HEK293 (cell line): ENCODE results near the gene PERM1.

Experiments
- CTCF ChIP-seq: fragments of 450-650 bp; formaldehyde crosslinking; IDR thresholded peaks from 2 replicates; pipeline ENCODE4 v1.5.1; 2016; ENCODE audit warnings: missing biosample characterization, missing genetic modification characterization
- FEZF1 ChIP-seq: fragments of 450-650 bp; formaldehyde crosslinking; IDR thresholded peaks from 2 replicates; pipeline ENCODE4 v1.5.1; 2016; ENCODE audit warnings: missing biosample characterization, missing genetic modification characterization
- HOXC10 ChIP-seq: sonication (generic); formaldehyde crosslinking; IDR thresholded peaks from 2 replicates; pipeline ENCODE4 v1.8.1; 2023; ENCODE audit warnings: mild to moderate bottlenecking, missing genetic modification reagents
- KLF1 ChIP-seq: fragments of 450-650 bp; formaldehyde crosslinking; IDR thresholded peaks from 2 replicates; pipeline ENCODE4 v1.5.1; 2016; ENCODE audit warnings: missing biosample characterization, missing genetic modification characterization
- SALL2 ChIP-seq: fragments of 450-650 bp; formaldehyde crosslinking; IDR thresholded peaks from 2 replicates; pipeline ENCODE4 v1.5.0; 2017; ENCODE audit warnings: missing biosample characterization, mild to moderate bottlenecking, missing genetic modification characterization, borderline replicate concordance
- ZEB2 ChIP-seq: fragments of 450-650 bp; formaldehyde crosslinking; IDR thresholded peaks from 2 replicates; pipeline ENCODE4 v1.5.1; 2016; ENCODE audit warnings: missing biosample characterization, missing genetic modification characterization
- ZNF146 ChIP-seq: fragments of 450-650 bp; formaldehyde crosslinking; IDR thresholded peaks from 2 replicates; pipeline ENCODE4 v1.5.1; 2016; ENCODE audit warnings: missing biosample characterization, missing genetic modification characterization
- ZNF24 ChIP-seq: fragments of 450-650 bp; formaldehyde crosslinking; IDR thresholded peaks from 2 replicates; pipeline ENCODE4 v1.5.1; 2016; ENCODE audit warnings: missing biosample characterization, missing genetic modification characterization
- ZNF274 ChIP-seq, 2 experiments: fragments of 200-500 bp in 1 of 2; fragments of 450-650 bp in 1 of 2; sonication (Bioruptor generic) in 1 of 2; formaldehyde crosslinking in 1 of 2; IDR thresholded peaks; 2 replicates each; pipeline versions ENCODE4 v1.5.1 to v1.6.1; 2014 to 2016; ENCODE audit warnings: borderline replicate concordance in 1 of 2, inconsistent platforms in 1 of 2, low read length in 1 of 2, missing biosample characterization in 1 of 2, missing genetic modification characterization in 1 of 2
- ZNF433 ChIP-seq: fragments of 450-650 bp; formaldehyde crosslinking; IDR thresholded peaks from 2 replicates; pipeline ENCODE4 v1.5.1; 2016; ENCODE audit warnings: missing biosample characterization, missing genetic modification characterization, low read depth
- ZNF48 ChIP-seq: fragments of 450-650 bp; formaldehyde crosslinking; IDR thresholded peaks from 2 replicates; pipeline ENCODE4 v1.5.1; 2016; ENCODE audit warnings: missing biosample characterization, missing genetic modification characterization
- ZNF514 ChIP-seq: fragments of 450-650 bp; formaldehyde crosslinking; IDR thresholded peaks from 2 replicates; pipeline ENCODE4 v1.5.1; 2016; ENCODE audit warnings: missing biosample characterization, missing genetic modification characterization
- ZNF521 ChIP-seq: fragments of 450-650 bp; formaldehyde crosslinking; IDR thresholded peaks from 2 replicates; pipeline ENCODE4 v1.5.1; 2017; ENCODE audit warnings: missing biosample characterization, mild to moderate bottlenecking, missing genetic modification characterization
- ZNF530 ChIP-seq: fragments of 450-650 bp; formaldehyde crosslinking; IDR thresholded peaks from 2 replicates; pipeline ENCODE4 v1.5.1; 2016; ENCODE audit warnings: low read depth, missing biosample characterization, missing genetic modification characterization
- ZNF654 ChIP-seq: fragments of 450-650 bp; formaldehyde crosslinking; IDR thresholded peaks from 2 replicates; pipeline ENCODE4 v1.5.1; 2016; ENCODE audit warnings: low read depth, missing biosample characterization, missing genetic modification characterization
- ZNF670 ChIP-seq: fragments of 450-650 bp; formaldehyde crosslinking; IDR thresholded peaks from 2 replicates; pipeline ENCODE4 v1.5.1; 2016; ENCODE audit warnings: missing biosample characterization, missing genetic modification characterization, low read depth
- ZNF692 ChIP-seq: fragments of 450-650 bp; formaldehyde crosslinking; IDR thresholded peaks from 2 replicates; pipeline ENCODE4 v1.5.1; 2016; ENCODE audit warnings: missing biosample characterization, missing genetic modification characterization
- ZNF701 ChIP-seq: fragments of 450-650 bp; formaldehyde crosslinking; IDR thresholded peaks from 2 replicates; pipeline ENCODE4 v1.5.1; 2016; ENCODE audit warnings: missing biosample characterization, missing genetic modification characterization
- ZNF704 ChIP-seq: fragments of 450-650 bp; formaldehyde crosslinking; IDR thresholded peaks from 2 replicates; pipeline ENCODE4 v1.5.1; 2016; ENCODE audit warnings: missing biosample characterization, missing genetic modification characterization
- ZNF76 ChIP-seq: fragments of 450-650 bp; formaldehyde crosslinking; IDR thresholded peaks from 2 replicates; pipeline ENCODE4; 2016; ENCODE audit warnings: low read depth, missing biosample characterization, missing genetic modification characterization, borderline replicate concordance
- ZNF785 ChIP-seq: fragments of 450-650 bp; formaldehyde crosslinking; IDR thresholded peaks from 2 replicates; pipeline ENCODE4 v1.5.1; 2016; ENCODE audit warnings: missing biosample characterization, missing genetic modification characterization
- ZXDB ChIP-seq: fragments of 450-650 bp; formaldehyde crosslinking; IDR thresholded peaks from 2 replicates; pipeline ENCODE4 v1.5.1; 2016; ENCODE audit warnings: missing biosample characterization, missing genetic modification characterization
- TF ChIP-seq, protein P1 (sequence below): fragments of 450-650 bp; formaldehyde crosslinking; IDR thresholded peaks from 2 replicates; pipeline ENCODE4 v1.5.1; 2016; ENCODE audit warnings: missing biosample characterization, missing genetic modification characterization
- TF ChIP-seq, protein P2 (sequence below): sonication (generic); formaldehyde crosslinking; IDR thresholded peaks from 2 replicates; pipeline ENCODE4 v1.8.1; 2022; ENCODE audit warnings: mild to moderate bottlenecking, moderate library complexity, missing genetic modification reagents
- TF ChIP-seq, protein P3 (sequence below): fragments of 450-650 bp; formaldehyde crosslinking; IDR thresholded peaks from 2 replicates; pipeline ENCODE4 v1.5.1; 2016; ENCODE audit warnings: missing biosample characterization, missing genetic modification characterization
- TF ChIP-seq, protein P4 (sequence below): fragments of 450-650 bp; formaldehyde crosslinking; IDR thresholded peaks from 2 replicates; pipeline ENCODE4 v1.5.1; 2017; ENCODE audit warnings: missing biosample characterization, missing genetic modification characterization

PERM1 gene

DNA sequence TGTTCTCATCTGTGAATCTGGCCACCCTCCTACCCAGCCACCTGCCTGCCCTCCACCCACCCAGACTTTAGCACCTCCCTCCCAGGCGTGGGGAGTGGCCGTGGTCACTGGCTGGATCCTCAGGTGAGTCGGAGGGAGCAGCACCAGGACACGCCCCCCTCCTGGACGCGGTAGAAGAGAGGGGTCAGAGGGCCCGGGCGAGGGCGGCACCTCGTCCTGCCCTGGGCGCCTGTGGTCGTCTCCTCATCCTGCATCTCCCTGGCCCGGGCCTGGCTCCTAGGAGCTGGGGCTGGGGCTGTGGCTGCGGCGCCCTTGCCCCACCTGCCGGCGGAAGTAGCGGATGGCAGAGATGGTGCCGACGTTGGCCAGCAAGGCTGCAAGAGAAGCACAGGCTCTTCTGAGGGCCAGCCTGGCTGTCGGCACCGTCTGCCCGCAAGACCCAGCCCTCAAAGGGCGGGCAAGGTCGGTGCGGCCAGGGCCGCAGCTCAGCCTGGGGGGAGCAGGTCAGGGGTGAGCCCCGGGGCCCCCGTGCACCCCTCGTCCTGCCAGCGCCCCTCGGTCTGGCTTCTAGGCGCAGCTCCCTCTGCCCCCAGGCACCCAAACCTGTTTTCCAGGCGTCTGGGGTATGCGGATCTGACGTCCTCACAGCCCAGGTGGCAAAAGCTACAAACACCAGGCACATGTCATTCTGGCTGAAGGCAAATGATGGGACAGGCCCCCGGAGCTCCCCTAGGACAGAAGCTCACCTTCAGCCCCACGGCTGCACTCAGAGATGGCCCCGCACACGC lies 5.8 kb downstream of the PERM1 start (continued):
- TF ChIP-seq CTCF, result peak; percentile 96
- no peak for TF ChIP-seq ZNF530 (tag by site-specific recombination)
- TF ChIP-seq, protein P1, sequence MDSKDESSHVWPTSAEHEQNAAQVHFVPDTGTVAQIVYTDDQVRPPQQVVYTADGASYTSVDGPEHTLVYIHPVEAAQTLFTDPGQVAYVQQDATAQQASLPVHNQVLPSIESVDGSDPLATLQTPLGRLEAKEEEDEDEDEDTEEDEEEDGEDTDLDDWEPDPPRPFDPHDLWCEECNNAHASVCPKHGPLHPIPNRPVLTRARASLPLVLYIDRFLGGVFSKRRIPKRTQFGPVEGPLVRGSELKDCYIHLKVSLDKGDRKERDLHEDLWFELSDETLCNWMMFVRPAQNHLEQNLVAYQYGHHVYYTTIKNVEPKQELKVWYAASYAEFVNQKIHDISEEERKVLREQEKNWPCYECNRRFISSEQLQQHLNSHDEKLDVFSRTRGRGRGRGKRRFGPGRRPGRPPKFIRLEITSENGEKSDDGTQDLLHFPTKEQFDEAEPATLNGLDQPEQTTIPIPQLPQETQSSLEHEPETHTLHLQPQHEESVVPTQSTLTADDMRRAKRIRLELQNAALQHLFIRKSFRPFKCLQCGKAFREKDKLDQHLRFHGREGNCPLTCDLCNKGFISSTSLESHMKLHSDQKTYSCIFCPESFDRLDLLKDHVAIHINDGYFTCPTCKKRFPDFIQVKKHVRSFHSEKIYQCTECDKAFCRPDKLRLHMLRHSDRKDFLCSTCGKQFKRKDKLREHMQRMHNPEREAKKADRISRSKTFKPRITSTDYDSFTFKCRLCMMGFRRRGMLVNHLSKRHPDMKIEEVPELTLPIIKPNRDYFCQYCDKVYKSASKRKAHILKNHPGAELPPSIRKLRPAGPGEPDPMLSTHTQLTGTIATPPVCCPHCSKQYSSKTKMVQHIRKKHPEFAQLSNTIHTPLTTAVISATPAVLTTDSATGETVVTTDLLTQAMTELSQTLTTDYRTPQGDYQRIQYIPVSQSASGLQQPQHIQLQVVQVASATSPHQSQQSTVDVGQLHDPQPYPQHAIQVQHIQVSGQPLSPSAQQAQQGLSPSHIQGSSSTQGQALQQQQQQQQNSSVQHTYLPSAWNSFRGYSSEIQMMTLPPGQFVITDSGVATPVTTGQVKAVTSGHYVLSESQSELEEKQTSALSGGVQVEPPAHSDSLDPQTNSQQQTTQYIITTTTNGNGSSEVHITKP, result peak; percentile 57; the same call in 1 of the 2 replicates
- TF ChIP-seq KLF1 (tag by site-specific recombination), result peak; percentile 72
- peak; percentile 86; the same call in 1 of the 2 replicates for TF ChIP-seq ZEB2 (tag by site-specific recombination)
- no peak for TF ChIP-seq ZNF704 (tag by site-specific recombination)
- TF ChIP-seq ZNF692 (tag by site-specific recombination), result no peak
- no peak for TF ChIP-seq SALL2 (tag by site-specific recombination)
- TF ChIP-seq FEZF1, result no peak
- TF ChIP-seq, protein P2, sequence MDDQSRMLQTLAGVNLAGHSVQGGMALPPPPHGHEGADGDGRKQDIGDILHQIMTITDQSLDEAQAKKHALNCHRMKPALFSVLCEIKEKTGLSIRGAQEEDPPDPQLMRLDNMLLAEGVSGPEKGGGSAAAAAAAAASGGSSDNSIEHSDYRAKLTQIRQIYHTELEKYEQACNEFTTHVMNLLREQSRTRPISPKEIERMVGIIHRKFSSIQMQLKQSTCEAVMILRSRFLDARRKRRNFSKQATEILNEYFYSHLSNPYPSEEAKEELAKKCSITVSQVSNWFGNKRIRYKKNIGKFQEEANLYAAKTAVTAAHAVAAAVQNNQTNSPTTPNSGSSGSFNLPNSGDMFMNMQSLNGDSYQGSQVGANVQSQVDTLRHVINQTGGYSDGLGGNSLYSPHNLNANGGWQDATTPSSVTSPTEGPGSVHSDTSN, result 0 out of 2 replicates have a peak, but pooled peaks have one; percentile 27
- peak; percentile 39; the same call in 1 of the 2 replicates for TF ChIP-seq ZNF76 (tag by site-specific recombination)
- TF ChIP-seq ZNF24 (tag by site-specific recombination), result no peak
- TF ChIP-seq ZNF146 (tag by site-specific recombination), result no peak
- TF ChIP-seq ZNF670 (tag by site-specific recombination), result no peak
- no peak for TF ChIP-seq ZNF433 (tag by site-specific recombination)
- no peak for TF ChIP-seq ZNF654 (tag by site-specific recombination)
- no peak for TF ChIP-seq ZNF521
- TF ChIP-seq ZNF514 (tag by site-specific recombination), result no peak
- no peak for TF ChIP-seq ZNF701 (tag by site-specific recombination)
- TF ChIP-seq HOXC10, result no peak
- TF ChIP-seq ZNF48, result no peak
- TF ChIP-seq, protein P3, sequence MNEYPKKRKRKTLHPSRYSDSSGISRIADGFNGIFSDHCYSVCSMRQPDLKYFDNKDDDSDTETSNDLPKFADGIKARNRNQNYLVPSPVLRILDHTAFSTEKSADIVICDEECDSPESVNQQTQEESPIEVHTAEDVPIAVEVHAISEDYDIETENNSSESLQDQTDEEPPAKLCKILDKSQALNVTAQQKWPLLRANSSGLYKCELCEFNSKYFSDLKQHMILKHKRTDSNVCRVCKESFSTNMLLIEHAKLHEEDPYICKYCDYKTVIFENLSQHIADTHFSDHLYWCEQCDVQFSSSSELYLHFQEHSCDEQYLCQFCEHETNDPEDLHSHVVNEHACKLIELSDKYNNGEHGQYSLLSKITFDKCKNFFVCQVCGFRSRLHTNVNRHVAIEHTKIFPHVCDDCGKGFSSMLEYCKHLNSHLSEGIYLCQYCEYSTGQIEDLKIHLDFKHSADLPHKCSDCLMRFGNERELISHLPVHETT, result no peak
- peak; percentile 35 for TF ChIP-seq ZXDB (tag by site-specific recombination)
- no peak for TF ChIP-seq ZNF274 (IDR thresholded peaks at IDR 0.05; ENCODE audit: low read length)
- no peak for TF ChIP-seq ZNF274 (tag by site-specific recombination; IDR thresholded peaks at IDR 0.05; ENCODE audit: borderline replicate concordance)
- TF ChIP-seq, protein P4, sequence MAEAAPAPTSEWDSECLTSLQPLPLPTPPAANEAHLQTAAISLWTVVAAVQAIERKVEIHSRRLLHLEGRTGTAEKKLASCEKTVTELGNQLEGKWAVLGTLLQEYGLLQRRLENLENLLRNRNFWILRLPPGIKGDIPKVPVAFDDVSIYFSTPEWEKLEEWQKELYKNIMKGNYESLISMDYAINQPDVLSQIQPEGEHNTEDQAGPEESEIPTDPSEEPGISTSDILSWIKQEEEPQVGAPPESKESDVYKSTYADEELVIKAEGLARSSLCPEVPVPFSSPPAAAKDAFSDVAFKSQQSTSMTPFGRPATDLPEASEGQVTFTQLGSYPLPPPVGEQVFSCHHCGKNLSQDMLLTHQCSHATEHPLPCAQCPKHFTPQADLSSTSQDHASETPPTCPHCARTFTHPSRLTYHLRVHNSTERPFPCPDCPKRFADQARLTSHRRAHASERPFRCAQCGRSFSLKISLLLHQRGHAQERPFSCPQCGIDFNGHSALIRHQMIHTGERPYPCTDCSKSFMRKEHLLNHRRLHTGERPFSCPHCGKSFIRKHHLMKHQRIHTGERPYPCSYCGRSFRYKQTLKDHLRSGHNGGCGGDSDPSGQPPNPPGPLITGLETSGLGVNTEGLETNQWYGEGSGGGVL, result peak; percentile 11; the same call in 1 of the 2 replicates
- no peak for TF ChIP-seq ZNF785 (tag by site-specific recombination)
